ENCODE results near the gene BCL11A. TPM values are rescaled to one million over a fixed set of nuclear protein-coding genes. Genes with fewer than 3 reads are reported as not detected.

The BCL11A gene
- total RNA-seq, 3 donors from 2014 or later (not counting 1 experiment from before 2014, with no cell fraction given): 2.6 to 3.5 (median 3.0) TPM

- Histone ChIP-seq H3K27ac (ENCODE audit: low read length) (no peak overlapping the region), H3K4me3 (ENCODE audit: low read length) (no peak overlapping the region), H3K4me1 (ENCODE audit: control insufficient read depth, insufficient read depth, low read length) (peaks cover 37% of the 10 kb centered on the region), H3K27me3 (ENCODE audit: control insufficient read depth, insufficient read depth, low read length) (peaks cover 2% of the 10 kb centered on the region), H3K36me3 (ENCODE audit: control insufficient read depth, insufficient read depth, low read length) (no peaks in the 10 kb centered on the region), H3K9me3 (ENCODE audit: control insufficient read depth, insufficient read depth, low read length) (no peaks in the 10 kb centered on the region)
- no peak for DNase-seq
- peak overlapping the region; percentile 49 for H3K4me3 Mint-ChIP-seq
- no peak for ATAC-seq
- no peak overlapping the region for H3K27ac Mint-ChIP-seq
- peaks cover 19 to 36% of the 10 kb centered on the region in 2 donors for H3K27me3 Mint-ChIP-seq (ENCODE audit: low read depth in 2 of 2)
- intact Hi-C loops (cut with micrococcal nuclease): no loop called here
- TF ChIP-seq, protein P1, sequence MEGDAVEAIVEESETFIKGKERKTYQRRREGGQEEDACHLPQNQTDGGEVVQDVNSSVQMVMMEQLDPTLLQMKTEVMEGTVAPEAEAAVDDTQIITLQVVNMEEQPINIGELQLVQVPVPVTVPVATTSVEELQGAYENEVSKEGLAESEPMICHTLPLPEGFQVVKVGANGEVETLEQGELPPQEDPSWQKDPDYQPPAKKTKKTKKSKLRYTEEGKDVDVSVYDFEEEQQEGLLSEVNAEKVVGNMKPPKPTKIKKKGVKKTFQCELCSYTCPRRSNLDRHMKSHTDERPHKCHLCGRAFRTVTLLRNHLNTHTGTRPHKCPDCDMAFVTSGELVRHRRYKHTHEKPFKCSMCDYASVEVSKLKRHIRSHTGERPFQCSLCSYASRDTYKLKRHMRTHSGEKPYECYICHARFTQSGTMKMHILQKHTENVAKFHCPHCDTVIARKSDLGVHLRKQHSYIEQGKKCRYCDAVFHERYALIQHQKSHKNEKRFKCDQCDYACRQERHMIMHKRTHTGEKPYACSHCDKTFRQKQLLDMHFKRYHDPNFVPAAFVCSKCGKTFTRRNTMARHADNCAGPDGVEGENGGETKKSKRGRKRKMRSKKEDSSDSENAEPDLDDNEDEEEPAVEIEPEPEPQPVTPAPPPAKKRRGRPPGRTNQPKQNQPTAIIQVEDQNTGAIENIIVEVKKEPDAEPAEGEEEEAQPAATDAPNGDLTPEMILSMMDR (IDR thresholded peaks at IDR 0.05): no peak
- WGBS (ENCODE audit: insufficient coverage): 95% methylated on average over 3 of the region's 4 CpGs
- no peaks in the 10 kb centered on the region for H3K36me3 Mint-ChIP-seq
- peaks cover 45% of the 10 kb centered on the region in 2 donors for H3K4me1 Mint-ChIP-seq
- no peaks in the 10 kb centered on the region for H3K9me3 Mint-ChIP-seq
Measured at GRCh38 chr2:60480089-60480773, 73.2 kb downstream of the BCL11A start.

- H3K27ac Mint-ChIP-seq: no peak overlapping the region
- no peak for DNase-seq
- TF ChIP-seq, protein P1 (IDR thresholded peaks at IDR 0.05): no peak
- intact Hi-C loops (cut with micrococcal nuclease): no loop called here
- H3K27me3 ChIP-seq (ENCODE audit: control insufficient read depth, insufficient read depth, low read length): peaks cover 2% of the 10 kb centered on the region
- peaks cover 19 to 34% of the 10 kb centered on the region in 2 donors for H3K27me3 Mint-ChIP-seq (ENCODE audit: low read depth in 2 of 2)
- H3K4me3 ChIP-seq (ENCODE audit: low read length): no peak overlapping the region
- no peaks in the 10 kb centered on the region for H3K36me3 Mint-ChIP-seq
- H3K27ac ChIP-seq (ENCODE audit: low read length): no peak overlapping the region
- H3K4me1 Mint-ChIP-seq: peaks cover 42 to 45% of the 10 kb centered on the region in 2 donors
- no peaks in the 10 kb centered on the region for H3K36me3 ChIP-seq (ENCODE audit: control insufficient read depth, insufficient read depth, low read length)
- H3K4me1 ChIP-seq (ENCODE audit: control insufficient read depth, insufficient read depth, low read length): peaks cover 34% of the 10 kb centered on the region
- no peaks in the 10 kb centered on the region for H3K9me3 Mint-ChIP-seq
- WGBS (ENCODE audit: insufficient coverage): 87% methylated on average over 20 of the region's 22 CpGs
- H3K4me3 Mint-ChIP-seq: no peak overlapping the region
- no peak for ATAC-seq
- H3K9me3 ChIP-seq (ENCODE audit: control insufficient read depth, insufficient read depth, low read length): no peaks in the 10 kb centered on the region
Measured at GRCh38 chr2:60479226-60480088, 74.0 kb downstream of the BCL11A start.

DNA sequence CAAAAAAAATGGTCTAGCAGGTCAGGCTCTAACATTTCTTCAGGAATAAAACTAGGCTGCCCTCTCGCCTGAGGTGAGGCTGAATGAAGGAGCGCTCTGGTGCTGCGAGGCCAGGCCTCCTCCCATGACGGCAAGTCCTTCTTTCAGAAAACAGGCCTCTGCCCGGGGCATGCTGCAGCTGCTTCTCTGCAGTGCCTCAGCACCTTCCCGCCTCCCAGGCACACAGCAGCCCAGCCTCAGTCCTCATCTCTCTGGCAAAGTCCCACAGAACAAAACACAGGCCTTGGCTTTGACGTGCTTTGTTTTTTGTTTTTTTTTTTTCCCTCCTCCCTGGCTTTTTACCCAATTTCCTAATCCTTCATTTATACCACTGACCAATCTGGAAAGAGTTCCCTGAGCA lies 74.8 kb downstream of the BCL11A start:
- Histone ChIP-seq H3K36me3 (ENCODE audit: control insufficient read depth, insufficient read depth, low read length) (no peaks in the 10 kb centered on the region), H3K9me3 (ENCODE audit: control insufficient read depth, insufficient read depth, low read length) (no peaks in the 10 kb centered on the region), H3K4me3 (ENCODE audit: low read length) (no peak overlapping the region), H3K27ac (ENCODE audit: low read length) (no peak overlapping the region), H3K27me3 (ENCODE audit: control insufficient read depth, insufficient read depth, low read length) (peaks cover 2% of the 10 kb centered on the region), H3K4me1 (ENCODE audit: control insufficient read depth, insufficient read depth, low read length) (peaks cover 29% of the 10 kb centered on the region)
- no peak for ATAC-seq
- Mint-ChIP-seq H3K36me3 (no peaks in the 10 kb centered on the region), H3K4me3 (no peak overlapping the region), H3K9me3 (no peaks in the 10 kb centered on the region), H3K27me3 (ENCODE audit: low read depth in 2 of 2) (peaks cover 17 to 26% of the 10 kb centered on the region in 2 donors), H3K4me1 (peaks cover 34 to 37% of the 10 kb centered on the region in 2 donors), H3K27ac (no peak overlapping the region)
- DNase-seq: no peak
- TF ChIP-seq, protein P1 (IDR thresholded peaks at IDR 0.05): no peak
- WGBS (ENCODE audit: insufficient coverage): 95% methylated on average over 7 of the region's 7 CpGs
- intact Hi-C loops (cut with micrococcal nuclease): no loop called here
